Cortex of kidney (tissue), 1 donor: ENCODE measurements around the gene NXPH3.
"Not testable (repeated sequence)": the region's sequence is repeated elsewhere in the genome, so short reads cannot be mapped to it uniquely, and the experiment has no call there.

Experiments
- DNase-seq: peaks from one replicate; lab custom pipeline; 2025; lab: John Stamatoyannopoulos, UW

Gene NXPH3

GRCh38 chr17:49575679-49576087, at the start of gene NXPH3:
TSS of gene NXPH3 (plus strand) at chr17:49575871. CDS start at chr17:49576220, 349 bp downstream.
- no peak for DNase-seq

DNA sequence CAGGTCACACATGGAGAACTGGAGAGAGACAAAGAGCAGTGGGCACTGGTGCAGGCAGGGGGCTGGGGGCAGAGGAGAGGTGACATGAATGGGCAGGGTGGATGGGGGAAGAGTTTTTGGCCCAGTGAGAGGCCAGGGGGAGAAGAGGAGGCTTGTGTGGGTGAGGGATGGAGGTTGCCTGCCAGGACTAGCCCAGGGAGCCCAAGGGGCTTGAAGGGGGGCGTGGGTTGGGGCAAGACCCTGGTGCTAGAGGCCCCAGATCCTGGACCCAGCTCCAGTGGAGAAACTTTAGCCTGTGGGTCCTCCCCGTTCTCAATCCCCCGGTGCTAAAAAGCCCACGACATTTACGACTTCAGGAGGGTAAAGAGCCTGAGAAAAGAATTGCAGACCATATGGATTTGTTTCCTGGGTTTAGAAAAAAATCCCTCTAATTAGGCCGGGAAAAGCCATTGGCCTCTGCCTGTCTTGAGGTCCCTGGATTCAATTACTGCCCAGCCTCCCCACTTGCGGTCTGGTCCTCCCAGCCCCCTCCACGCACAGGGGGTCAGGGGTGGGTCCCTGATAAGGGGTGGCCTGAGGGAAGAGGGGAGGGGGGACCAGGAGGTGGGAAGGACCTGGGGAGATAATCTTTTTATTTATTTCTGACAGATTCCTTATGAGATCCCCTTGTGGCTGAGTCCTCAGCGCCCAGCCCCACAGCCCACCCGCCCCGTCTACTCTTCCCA, 47.6 kb upstream of the NXPH3 start:
- DNase-seq, result no peak

DNA sequence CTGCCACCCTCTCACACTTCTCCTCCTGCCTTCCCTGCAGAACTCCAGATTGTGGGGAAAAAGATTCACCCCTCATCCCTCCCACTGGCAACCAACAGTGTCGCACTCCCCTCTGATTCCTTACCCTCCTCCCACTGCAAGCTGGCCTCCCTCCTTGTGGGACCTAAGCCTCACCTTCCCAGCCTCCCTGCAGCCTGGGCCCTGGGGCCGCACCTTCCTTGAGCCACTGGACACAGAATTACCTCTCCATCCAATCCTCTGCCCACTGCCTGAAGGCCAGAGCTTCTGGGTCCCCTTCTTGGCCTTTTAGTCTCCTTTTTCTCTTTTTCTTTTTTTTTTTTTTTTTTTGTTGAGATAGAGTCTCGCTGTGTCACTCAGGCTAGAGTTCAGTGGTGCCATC, 46.7 kb upstream of the NXPH3 start:
- DNase-seq, result no peak

- DNase-seq, result no peak
Measured at GRCh38 chr17:49530118-49530517, 45.6 kb upstream of the NXPH3 start.

DNA sequence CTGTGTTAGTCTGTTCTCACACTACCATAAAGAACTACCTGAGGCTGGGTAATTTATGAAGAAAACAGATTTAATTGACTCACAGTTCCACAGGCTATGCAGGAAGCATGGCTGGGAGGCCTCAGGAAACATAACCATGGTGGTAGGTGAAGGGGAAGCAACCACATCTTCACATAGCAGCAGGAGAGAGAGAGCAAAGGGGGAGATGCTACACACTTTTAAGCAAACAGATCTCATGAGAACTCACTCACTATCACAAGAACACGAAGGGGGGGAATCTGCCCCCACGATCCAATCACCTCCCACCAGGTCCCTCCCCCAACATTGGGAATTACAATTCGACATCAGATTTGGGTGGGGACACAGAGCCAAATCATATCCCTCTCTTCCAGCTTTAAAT, 31.8 kb upstream of the NXPH3 start:
- DNase-seq, result no peak

- DNase-seq, result no peak
Measured at GRCh38 chr17:49545007-49545660, 30.5 kb upstream of the NXPH3 start.

- no peak for DNase-seq
Measured at GRCh38 chr17:49545806-49546545, 29.7 kb upstream of the NXPH3 start.

- no peak for DNase-seq
Measured at GRCh38 chr17:49546546-49547535, 28.8 kb upstream of the NXPH3 start.

- DNase-seq, result no peak
Measured at GRCh38 chr17:49547566-49547965, 28.1 kb upstream of the NXPH3 start.

DNA sequence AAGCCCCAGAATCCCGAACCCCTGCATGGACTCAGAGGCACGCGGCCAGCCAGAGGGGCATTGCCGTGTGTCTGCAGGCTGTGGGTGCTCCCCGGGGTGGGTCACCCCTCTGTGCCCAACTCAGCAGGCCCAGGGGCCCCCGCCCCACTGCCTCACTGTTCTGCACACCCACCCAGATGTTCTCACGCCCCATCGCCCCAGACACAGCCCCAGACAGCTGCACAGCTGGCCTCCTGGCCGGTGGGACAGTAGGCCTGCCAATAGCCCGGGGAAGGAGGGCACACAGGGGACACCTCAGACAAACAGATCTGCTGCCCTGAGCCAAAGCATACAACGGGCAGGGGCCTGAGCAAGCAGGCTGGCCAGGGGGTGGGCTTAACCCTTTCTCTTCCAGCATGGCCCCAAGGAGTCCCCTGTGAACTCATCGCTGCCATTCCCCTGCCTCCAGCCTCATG, 27.6 kb upstream of the NXPH3 start:
- DNase-seq, result no peak

DNA sequence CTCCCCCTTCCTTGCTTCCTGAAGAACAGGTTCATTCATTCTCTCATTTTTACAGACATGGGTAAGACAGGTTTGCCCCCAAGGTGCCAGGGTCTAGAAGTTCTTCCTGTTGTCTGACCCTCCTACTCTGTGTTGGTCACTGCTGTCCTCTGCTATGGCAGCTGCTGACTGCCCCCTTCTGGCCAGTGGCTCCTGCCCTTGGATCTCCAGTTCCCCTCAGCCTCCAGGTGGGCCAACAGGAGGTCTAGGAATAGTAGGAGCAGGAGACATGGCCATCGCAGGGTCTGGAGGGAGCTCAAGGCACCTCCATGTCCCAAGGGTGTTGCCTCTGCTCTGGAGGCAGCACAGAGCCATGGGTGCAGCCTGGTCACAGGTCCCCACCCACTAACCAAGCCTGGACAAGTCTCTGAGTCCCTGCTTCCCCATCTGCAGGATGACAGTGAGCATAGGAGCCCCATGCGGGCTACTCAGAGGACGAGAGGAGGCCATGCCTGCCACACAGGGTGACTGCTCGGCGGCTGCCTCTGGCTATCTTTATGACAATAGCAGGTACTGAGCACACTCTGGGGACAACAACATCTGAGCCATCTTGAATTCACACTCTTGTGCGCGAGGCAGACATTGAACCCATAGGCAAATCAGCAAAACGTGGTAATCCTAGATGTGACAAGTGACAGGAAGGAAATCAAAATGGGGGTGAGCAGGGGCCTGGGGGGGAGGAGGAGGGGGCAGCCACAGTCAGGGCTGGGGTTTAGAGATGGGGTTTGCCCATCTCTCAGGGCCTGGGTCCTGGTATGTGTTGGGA, 27.0 kb upstream of the NXPH3 start:
- DNase-seq, result no peak

GRCh38 chr17:49549311-49549605, 26.4 kb upstream of the NXPH3 start:
- DNase-seq, result no peak

GRCh38 chr17:49549691-49550678, 25.7 kb upstream of the NXPH3 start:
- no peak for DNase-seq

DNA sequence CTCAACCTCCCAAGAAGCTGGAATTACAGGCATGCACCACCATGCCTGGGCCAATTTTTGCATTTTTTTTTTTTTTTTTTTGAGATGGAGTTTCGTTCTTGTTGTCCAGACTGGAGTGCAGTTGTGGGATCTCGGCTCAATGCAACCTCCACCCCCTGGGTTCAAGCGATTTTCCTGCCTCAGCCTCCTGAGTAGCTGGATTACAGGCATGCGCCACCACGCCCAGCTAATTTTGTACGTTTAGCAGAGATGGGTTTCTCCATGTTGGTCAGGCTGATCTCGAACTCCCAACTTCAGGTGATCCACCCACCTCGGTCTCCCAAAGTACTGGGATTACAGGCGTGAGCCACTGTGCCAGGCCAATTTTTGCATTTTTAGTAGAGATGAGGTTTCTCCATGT, 24.9 kb upstream of the NXPH3 start:
- DNase-seq, result not testable (repeated sequence)

GRCh38 chr17:49551221-49552069, 24.2 kb upstream of the NXPH3 start:
- no peak for DNase-seq

- no peak for DNase-seq
Measured at GRCh38 chr17:49552070-49552751, 23.5 kb upstream of the NXPH3 start.

DNA sequence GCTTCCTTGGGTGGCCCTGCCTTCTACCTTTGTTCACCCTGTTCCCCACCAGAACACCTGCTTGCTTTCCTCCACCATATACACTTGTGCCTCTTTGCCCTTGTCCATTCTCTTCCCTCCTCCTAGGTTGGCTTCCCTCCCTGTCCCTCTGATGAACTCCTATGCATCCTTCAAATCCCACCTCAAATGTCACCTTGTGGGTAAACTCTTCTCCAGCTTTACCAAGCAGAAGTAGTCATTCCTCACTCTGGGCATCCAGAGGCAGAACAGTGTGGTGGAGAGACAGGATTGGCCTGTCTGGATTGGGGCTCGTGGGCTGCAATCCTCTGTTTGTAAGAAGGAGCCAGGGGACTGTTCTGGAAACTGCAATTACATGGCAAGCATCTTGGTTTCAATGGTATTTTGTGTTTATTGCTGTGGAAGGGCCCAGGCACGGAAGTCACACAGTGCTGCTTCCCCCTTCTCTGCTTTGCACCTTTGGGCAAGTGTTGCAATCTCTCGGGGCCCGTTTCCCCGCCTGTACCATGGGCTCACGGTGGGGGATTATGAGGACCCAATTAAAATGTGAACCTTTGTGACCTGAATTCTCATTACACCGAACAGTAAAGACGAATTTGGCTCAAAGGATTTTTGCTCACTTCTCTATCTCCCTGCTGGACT, 21.9 kb upstream of the NXPH3 start:
- DNase-seq, result no peak
